GM20431 (cell line): ENCODE data around the gene HDAC11.

Experiments used
- in situ Hi-C: fragments of 300-500 bp; cut with MseI, MboI; formaldehyde crosslinking; loops from one replicate; pipeline ENCODE4 v1.15.0; 2020; ENCODE audit warnings: low sequenced_read_pairs; ENCODE audit not compliant: unreplicated experiment

HDAC11 gene

DNA sequence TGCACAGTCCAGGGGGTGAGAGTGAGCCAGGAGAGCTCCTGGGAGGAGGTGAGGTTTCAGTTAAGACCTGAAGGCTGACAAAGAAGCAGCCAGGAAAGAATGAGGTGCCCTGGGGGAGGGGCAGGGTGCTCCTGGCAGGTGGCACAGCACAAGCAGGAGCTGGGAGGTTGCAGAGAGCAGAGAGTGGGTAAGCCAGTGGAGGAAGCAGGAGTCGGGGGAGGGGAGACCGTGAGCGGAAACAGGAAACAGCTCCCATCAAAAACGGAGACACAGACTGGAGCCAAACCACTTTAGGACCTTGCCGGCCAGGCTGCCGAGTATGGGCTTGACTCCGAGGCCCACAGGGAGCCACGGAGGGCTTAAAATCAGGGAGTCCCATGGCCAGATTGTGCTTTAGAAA, 56.7 kb downstream of the HDAC11 start:
- in situ Hi-C loops = no loop called here

DNA sequence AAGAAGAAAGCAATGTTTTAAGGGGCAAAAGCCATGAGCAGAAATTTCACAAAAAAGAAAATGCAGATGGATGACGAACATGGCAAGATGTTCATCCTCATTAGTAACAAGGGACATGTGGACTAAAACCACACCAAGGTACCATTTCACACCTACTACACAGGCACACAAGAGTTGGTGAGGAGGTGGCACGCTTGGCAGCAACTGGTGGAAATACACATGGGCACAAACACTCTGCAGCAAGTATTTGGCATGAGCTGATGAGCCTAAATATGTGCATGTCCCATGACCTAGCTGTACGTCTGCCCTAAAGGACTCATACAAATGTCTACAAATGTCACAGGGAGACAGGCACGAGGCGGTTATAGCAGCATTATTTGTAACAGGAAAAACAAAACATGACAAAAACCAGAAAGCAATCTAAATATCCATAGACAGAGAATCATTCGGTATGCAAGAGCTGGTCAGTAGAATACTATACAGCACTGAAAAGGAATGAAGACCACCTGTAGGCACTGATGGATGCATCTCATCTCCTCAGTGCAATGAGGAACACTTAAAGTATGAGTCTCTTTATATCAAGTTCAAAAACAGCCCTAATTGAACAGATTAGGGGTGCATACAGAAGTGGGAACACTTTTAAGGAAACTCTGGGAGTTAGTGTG, 57.3 kb downstream of the HDAC11 start:
- in situ Hi-C loops = no loop called here

DNA sequence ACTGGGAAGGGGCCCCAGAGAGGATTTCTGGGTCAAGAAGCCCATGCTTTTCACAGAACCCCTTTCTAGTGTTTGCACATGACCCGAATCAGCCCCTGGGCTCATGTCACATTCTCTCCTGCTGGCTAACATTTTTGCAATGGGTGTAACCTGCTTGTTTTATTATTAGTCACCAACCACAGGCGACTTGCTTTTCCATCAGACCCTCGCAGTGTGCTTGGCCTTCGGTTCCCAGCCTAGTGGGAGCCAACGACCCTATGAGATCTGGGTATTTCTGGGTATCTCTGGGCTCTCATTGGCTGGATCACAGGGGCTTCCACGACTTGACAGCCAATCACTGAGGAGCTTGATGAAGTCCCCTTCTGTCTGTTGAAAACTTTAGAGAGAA, 57.8 kb downstream of the HDAC11 start:
- in situ Hi-C loops = no loop called here

DNA sequence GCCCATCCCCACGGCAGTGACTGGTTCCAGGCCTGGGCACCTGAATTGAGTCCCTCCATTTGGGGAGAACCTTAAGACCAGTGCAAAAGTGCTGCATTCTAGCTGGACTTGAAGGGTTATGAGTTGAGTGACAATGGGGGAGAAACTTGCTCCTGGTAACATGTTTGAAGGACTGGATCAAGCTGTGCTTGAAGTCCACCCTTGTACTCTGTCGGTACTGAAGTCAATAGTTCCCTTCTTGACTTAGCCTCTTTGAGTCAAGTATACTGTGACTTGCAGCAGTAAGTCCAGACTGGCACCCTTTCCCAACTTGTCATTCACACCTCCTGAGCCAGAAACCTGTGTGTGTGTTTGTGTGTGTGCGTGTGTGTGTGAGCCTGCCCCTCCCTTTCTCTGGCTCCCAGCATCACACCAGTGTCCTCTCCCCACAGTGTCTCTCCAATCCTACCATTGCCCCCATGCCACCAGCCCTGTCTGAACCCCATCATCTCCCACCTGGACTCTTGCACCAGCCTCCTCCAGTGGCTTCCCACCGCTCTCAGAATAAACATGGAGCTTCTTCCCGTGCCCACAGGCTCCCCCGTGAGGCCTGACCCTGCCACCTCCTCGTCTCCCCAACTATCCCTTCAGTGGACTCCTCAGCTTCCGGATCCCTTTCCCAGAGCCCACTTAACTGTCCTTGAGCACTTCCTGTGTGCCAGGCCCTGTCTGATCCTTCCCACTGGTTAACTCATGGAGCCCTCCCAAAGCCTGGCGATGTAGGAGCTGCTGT, 58.6 kb downstream of the HDAC11 start:
- in situ Hi-C loops = no loop called here

DNA sequence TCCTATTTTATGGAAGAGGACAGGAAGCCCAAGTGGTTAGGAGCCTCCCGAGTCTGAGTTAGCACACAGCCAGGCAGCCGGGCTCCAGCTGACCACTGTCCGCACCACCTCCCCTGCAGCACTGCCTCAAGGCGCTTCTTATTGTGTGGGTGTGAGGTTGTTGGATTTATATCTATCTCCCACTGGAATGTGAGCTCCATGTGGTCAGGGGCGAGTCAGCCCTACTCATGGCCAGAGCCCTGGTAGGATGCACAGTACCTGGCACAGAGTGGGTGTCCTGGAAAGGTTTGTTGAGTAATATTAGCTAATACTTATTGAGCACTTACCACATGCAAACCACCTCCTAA, 59.2 kb downstream of the HDAC11 start:
- in situ Hi-C loops = no loop called here

DNA sequence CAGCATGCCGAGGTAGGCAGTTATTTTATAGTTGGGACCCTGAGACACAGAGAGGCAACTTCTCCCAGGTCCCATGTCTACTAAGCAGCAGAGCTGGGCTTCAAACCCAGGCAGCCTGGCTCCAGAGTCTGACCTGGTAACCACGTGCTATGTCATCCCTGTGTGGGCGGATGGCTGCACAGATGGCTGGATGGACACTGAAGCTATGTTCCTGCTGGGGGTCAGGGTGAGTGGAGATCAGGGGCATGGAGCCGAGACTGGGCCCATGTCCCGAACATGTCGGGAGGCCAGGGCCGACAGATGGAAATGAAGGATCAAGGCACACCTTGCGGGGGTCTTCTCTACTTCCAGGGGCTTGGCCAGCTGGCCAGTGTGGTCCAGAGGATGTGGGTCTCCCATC, 59.6 kb downstream of the HDAC11 start:
- in situ Hi-C loops = no loop called here

DNA sequence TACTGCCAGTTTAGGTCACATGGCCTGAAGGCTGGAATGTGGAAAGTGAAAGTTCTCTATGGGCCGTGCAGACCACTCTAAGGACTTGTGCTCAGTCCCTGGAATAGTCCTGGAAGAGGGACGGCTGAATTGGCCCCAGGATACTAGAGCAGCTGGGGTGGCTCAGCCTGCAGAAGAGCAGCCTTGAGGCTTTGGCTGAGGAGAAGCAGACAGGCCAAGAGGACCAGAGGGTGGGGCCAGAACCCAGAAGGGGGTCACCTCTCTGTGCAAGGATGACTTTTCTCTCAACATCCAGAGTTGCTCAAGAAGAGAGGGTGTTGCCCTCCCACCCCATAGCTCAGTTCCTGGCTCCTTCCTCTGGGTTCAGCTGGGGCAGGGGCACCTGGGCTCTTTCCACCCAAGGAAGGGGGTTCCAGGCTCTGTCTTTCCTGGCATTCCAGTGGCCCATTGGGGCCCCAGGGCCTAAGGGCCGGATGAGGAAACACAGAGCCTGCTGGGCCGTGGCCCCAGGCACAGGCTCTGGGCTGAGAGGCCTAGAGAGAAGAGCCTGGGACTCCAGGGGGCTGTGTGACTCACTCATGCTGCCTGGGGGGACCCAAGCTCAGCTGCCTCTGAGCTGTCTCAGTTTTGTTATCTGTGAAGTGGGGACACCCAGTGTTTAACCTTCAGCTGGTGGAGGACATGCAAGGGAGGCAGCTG, 60.3 kb downstream of the HDAC11 start:
- in situ Hi-C loops = no loop called here

DNA sequence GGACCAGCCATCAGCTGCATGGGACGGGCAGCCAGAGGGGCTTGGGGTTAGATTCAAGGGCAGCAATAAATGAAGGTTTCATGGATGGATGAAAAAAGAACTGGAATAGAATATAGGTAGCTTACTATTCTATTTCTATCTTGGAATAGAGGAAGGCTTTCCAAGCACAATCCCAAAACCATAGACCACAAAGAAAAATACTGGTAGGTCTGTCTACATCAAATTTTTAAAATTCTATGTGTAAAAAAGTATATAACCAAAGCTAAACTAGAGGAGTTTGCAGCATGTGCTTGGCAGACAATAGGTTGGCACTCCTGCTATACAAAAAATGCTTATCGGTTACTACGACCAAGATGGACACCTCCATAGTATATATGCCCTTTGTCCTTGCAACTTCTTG, 61.6 kb downstream of the HDAC11 start:
- in situ Hi-C loops = no loop called here

DNA sequence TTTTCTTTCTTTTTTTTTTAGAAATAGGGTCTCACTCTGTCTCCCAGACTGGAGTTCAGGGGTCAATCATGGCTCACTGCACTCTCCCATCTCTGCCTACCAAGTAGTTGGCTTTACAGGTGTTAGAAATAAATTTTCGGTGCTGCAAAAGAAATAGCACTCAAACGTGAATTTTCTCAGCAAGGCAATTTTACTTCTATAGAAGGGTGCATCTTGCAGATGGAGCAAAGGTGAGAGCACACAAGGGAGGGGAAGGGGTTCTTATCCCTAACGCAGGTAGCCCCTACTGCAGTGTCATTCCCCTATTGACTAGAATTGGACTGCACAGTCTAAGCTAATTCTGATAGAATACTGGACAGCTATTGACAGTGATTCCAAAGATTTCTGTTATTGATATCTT, 62.0 kb downstream of the HDAC11 start:
- in situ Hi-C loops = no loop called here

DNA sequence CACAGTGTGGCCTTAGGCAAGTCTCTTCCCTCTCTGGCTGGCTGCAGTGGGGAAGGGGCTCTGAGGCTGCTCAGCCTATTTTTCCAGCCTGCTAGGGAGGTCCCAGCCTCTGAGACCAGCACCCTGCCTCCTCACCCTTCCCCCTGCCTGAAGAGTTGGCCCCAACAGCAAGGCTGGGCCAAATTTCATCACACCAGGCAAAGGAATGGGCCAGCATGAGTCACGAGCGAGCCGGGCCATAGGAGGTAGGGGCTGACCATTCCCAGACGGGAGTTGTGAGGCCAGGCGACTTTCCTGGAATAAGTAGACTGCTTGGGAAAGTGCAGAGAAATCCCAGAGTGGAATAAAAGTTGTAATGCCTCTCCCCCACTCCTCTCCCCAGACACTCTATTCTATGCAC, 63.1 kb downstream of the HDAC11 start:
- in situ Hi-C loops = no loop called here

DNA sequence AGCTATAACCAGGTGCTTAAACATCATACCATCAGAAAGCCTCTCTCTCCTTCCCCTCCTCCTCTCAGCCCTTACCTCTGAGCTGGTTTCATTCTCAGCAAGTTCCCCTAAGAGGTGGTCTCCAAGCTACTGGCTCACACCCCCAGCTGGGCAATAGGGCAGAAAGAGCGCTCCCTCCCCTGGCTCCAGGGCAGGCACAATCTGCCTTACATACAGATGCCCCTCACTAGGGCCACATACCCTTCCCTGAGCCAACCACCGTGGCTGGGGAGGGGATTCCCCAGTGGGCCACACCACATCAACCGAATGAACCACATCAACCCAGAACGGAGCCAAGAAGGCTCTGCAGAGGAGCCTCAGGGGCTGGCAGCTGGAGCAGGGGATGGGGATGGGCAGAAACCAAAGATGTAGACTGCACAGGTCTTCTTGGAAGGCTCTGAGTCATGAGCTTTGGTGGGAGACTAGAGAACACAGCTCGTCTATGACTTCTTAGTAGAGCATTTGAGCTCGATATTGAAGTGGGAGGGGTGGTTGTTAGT, 64.3 kb downstream of the HDAC11 start:
- in situ Hi-C loops = no loop called here

DNA sequence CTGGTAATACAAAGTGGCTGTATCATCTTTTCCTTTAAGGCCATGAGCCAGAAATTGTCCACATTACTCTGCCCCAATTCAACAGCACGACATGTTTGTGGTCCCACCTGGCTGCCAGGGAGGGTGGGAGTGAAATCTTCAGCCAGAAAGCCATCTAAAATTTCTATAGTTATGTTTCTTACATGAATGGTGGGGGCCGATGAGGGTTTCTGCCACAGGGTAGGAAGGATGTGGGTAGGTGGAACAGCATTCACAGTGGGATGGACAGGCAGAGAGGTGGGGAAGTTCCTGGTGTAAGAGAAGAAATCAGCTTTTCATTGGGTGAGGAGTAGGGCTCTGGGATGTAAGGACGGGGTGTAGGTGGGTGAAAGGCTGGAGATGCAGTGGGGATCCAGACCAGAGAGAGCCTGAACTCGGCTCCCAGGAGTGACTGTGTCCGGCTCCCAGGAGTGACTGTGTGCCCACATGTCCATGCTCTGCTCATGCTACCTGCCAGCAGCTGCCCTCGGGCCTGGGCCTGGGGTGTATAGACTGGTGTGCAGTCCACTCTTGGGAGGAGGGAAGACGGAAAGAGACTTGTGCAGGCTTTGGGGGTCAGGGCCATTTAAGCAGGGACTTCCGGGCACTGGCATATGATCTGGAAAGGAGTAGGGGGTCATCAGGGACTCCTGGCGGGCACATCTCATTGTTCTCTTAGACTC, 65.0 kb downstream of the HDAC11 start:
- in situ Hi-C loops = no loop called here

DNA sequence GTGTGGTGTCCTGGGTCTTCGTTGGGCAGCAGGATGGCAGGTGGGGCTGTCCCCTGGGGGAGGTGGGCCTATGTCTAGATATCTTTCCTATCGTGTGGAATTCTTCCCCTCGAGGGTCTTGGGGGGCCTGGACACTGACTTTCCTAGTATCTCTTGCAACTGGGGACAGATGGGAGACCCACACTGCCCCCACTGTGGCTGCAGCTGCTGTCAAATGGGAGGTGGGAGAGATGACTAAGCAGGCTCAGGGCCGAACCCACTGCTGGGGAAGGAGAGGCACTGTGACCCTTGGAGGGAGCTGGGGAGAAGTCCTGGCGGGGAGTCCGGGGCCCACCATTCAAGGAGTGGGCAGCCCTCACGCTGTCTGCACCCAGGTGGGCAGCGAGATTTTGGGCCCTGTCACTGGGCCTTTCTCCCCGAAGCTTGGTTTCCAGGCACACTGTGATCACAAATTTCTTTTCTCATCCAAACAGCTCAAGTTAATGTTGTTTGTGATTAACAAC, 65.9 kb downstream of the HDAC11 start:
- in situ Hi-C loops = no loop called here

DNA sequence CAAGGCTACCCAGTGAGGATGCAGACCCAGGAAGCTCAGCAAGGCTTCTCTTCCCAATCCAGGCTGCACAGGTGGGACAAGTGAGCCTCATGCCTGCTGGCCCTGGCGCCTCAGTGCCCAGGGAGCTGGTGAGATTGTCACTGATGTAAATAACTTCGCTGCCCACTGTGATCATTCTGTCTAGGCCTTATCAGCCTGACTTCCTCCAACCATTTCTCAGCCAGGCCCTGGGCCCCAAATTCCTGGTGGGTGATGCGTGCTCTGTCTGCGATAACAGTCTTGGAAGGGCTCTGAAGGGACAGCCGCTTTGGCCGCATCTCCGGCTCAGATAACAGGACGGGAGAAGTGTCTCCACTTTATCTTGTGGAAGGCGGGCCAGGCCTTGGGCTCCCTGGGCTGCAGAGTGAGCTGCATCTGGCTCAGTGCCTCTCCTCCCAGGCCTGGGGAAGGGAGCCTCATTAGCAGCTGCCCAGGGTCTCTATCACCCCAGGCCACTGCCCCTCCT, 66.6 kb downstream of the HDAC11 start:
- in situ Hi-C loops = no loop called here

DNA sequence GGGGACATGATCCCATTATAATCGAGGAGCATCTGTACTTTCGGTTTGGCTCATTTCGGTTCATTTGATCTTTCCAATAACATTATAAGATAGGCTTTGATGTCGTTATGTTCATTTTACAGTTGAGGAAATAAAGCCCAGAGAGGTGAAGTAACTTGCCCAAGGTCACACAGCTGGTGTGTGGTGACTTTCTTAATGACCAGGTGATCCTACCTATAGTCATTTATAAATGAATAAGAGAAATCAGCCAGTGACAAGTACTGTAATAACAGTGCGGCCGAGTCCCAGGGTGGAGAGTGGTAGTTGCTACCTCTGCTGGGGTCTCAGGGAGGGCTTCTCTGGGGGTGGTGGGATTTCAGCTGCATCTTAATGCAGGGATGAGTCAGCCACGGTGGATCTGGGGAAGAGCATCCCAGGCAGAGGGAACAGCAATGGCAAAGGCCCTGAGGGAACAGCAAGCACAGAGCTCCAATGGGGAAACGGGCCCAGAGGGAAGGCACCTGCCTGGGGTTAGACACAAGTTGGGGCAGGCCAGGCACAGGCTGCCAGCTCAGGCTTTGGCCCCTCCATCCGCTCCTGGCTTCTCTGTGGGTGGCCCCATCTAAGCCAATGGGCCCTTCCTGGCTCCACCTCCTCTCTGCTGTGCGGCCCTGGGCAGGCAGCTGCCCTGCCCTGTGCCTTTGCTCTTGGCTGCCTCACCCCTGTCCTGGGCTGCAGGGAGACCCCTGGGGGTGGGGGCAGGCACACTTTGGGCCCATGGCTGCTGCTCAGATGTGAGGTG, 67.7 kb downstream of the HDAC11 start:
- in situ Hi-C loops = no loop called here

DNA sequence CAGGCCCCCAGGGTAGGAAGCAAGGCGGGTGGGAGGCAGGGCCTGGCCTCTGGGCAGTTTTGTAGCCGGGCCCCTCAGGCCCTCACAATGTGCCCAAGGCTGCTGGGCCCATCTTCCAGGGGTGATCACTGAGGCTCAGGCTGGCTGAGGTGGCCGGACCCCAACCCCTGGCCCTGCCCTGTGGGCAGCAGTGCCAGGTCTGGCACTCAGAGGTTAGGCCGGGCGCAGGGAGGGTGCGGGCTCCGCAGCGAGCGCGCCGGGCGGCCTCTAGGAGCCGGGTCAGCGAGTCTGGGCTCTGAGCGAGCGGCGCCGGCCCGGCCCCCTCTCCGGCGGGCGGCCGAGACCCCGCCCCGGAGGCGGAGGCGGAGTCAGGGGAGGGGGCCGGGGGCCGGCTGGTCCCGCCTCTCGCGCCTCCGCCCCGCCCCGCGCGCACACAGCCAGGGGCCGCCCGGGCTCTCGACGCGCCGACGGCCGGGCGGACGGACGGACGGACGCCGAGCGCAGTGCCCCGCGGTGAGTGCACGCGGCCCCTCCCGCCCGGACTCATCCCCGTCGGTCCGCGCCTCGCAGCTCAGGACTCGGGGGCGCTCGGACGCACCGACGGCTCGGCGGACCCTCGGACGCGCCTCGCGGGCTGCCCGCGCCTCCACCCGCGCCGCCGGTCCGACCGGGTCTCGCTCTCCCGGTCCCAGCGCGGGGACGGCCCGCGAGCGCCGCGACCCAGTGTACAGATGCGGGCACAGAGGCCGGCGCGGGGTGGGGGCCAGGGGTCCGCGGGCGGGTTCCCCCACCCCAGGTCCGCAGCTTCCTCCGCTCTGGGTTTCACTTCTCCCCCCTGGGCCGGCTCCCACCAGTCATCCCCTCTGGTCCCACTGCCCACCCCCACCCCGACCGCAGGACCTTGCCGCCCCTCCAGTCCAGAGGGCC, 68.9 kb downstream of the HDAC11 start, which contains the start of gene FBLN2:
Gene FBLN2 (plus strand): TSS at position 430 of the 927 bp plus-strand sequence. CDS start 21,231 bp downstream, outside the sequence.
- in situ Hi-C loops = no loop called here

DNA sequence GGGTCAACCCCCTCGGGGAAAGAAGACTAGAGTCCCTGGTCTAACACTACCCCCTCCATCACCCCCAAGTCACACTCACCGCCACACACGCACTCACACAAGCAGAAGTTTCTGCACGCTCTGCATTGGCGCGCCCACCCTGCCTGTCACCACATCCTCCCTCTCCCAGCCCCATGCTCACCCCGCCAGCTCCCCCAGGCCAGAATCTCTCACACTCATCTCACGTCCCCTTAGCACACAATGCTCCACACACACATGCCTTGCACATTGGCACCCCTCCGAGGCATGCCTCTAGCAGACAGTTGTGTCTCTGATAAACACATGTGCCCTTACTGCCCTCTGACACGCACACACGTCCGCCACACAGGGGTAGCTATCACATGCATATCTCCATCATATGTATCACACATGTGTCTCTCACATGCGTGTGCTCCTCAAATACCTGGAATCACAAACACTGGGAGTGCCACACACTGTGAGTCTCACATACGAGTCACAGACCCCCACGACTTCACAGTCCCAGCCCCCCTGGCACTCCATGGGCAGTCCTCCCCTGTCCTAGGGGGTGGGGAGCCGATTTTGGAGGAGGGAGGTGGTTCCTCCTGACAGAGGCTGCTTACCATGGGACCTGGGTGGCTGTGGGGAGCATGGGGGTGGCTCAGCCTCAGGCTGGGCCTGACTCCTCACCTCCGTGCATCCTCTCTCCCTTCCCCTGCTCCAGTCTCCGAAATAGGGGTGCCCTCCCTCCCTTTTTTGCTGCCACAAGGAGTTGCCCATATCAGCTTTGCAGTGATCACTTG, 69.7 kb downstream of the HDAC11 start:
- in situ Hi-C loops = no loop called here

DNA sequence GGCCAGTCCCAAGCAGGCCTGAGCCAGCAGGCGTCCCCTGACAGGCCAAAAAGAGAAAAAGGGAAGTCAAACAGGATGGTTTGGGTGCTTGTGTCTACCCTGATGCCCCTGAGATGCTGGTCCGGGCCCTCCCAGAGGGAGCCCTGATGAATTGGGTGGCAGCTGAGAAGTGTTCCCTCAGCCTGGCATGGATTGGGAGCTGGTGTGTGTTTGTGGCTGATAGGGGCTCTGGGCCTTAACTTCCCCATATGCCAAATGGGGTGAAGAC, 70.3 kb downstream of the HDAC11 start:
- in situ Hi-C loops = no loop called here
